Stimulated activated CD4-positive, alpha-beta T cell treated with anti-CD3 and anti-CD28 coated beads, Interleukin-1b, Interleukin-23, amount 100 ng/mL, for 48 hours (primary cell): Measurements from ENCODE around the gene ACSS3.

Experiments
- DNase-seq: peaks from one replicate; pipeline ENCODE4 v3.0.0-alpha.2; 2020

ACSS3 gene

DNA sequence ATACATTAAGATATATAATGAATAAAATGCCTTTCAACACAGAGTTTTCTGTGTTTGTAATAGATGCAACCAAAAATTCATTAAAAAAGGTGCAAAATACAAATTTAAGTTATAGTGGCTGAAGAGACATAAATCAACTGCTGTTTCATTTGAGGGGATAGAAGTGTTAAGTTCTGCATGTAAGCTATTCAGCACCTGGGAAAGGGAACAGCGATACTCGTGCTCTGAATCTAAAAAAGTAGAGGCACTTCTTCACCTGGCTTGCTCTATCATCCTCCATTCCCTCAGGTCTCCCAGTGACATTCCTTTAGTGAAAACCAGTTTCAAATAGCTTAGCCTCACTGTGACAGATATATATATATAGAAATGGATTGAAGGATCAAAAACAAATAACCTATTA lies 222.6 kb downstream of the ACSS3 start:
- no peak for DNase-seq

DNA sequence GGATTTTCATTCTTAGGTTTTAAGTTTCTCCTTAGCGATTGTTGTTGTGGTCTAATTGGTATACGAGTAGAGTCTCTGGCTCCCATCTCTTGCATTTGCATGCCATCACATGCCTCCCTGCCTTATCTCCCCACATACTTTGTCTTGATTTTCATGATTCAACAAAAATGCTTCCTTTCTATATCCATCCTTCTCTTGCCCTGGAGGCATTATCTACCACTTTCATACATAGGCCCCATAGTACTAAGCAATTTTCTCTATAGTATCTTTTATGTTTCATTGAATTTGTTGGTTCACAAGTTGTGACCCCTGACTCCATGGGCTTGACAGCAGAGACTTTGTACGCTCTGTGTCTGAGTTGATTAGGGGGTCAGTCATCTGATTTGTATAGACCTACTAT lies 226.1 kb downstream of the ACSS3 start:
- DNase-seq = no peak
